Measurements from ENCODE around the gene ANKRD24. TPM values are rescaled to one million over a fixed set of nuclear protein-coding genes. Genes with fewer than 3 reads are reported as not detected.
"Not testable (repeated sequence)": the region's sequence is repeated elsewhere in the genome, so short reads cannot be mapped to it uniquely, and the experiment has no call there.

The ANKRD24 gene
- total and polyA plus RNA-seq, 2 experiments from 2014 or later = 1.5 to 3.4 TPM

DNA sequence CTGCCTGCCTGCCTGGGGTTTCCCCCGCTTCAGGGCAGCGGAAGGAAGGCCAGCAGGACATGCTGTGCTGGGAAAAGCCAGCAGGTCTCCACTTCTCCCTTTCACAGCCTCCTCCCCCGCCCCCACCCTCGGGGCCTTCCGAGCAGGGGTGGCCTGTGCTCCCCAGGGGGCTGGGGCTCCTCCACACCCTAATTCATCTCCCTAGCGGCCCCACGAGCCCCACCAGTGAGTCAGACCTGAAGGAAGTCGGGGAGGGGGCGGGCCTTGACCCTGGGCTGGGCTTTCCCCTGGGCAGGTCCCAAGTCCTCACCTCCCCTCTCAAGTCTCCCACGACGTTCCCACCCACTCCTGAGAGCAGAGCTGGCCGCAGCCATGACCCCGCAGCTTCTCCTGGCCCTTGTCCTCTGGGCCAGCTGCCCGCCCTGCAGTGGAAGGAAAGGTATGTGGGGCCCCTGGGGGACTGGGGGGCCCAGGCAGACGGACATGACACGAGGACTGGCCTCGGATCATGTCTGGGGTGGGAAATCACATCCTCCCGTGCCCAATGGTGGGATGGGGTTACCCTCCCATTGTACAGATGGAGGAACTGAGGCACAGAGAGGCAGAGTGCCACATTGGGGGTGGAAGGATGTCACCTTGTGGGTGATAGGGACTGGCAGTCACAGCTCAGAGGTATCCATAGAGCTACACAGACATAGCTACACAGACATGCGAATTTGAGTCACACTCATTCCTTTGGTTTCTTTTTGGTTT is 46.9 kb downstream of the ANKRD24 start, which contains the start of gene EBI3:
Gene EBI3, plus strand, starts transcription at position 345 of the 753 bp plus-strand sequence. Its CDS starts 28 bp downstream, at position 373.
- H3K4me2 ChIP-seq = peak within 1 kb of the TSS; percentile 61
- no peaks in the 10 kb centered on the region for H3K27me3 ChIP-seq
- 33% methylated on average over 15 of the region's 19 CpGs for WGBS (ENCODE audit: low lambda C conversion rate, missing lambda C conversion rate)
- H3K79me2 ChIP-seq = no peaks in the 10 kb centered on the region
- no peak within 1 kb of the TSS for H3K4me3 ChIP-seq
- H3K9me2 ChIP-seq (replicated peaks; ENCODE audit: insufficient read depth) = no peaks in the 10 kb centered on the region
- H4K20me1 ChIP-seq (ENCODE audit: insufficient read depth, poor library complexity, severe bottlenecking) = no peaks in the 10 kb centered on the region
- DNase-seq (ENCODE audit: low spot score) = peak; percentile 74
- H3K36me3 ChIP-seq (replicated peaks; ENCODE audit: insufficient read depth, low read depth) = no peaks in the 10 kb centered on the region
- peak within 1 kb of the TSS; percentile 55 for H2AFZ ChIP-seq
- H3K4me1 ChIP-seq (ENCODE audit: insufficient read depth) = peaks cover 9% of the 10 kb centered on the region
- no peak within 1 kb of the TSS for H3K27ac ChIP-seq
- TF ChIP-seq EZH2phosphoT487 (IDR thresholded peaks at IDR 0.05; ENCODE audit: low read depth, severe bottlenecking, unreplicated experiment) (no peak), EZH2 (IDR thresholded peaks at IDR 0.05; ENCODE audit: borderline replicate concordance) (no peak), CTCF (IDR thresholded peaks at IDR 0.05; ENCODE audit: poor library complexity) (no peak)
- no peaks in the 10 kb centered on the region for H3K9me3 ChIP-seq (ENCODE audit: low read depth)

DNA sequence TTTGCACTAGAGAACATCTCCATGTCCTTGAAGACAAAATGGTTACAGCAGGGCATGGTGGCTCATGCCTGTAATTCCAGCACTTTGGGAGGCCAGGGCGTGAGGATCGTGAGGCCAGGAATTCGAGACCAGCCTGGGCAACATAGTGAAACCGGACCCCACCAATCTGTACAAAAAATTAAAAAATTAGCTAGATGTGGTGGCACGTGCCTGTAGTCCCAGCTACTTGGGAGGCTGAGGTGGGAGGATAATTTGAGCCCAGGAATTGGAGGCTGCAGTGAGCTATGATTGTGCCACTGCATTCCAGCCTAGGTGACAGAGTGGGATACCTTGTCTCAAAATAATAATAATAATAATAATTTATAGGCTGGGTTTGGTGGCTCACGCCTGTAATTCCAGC is 47.7 kb downstream of the ANKRD24 start:
- not testable (repeated sequence) for H2AFZ ChIP-seq; DNase-seq (ENCODE audit: low spot score)

DNA sequence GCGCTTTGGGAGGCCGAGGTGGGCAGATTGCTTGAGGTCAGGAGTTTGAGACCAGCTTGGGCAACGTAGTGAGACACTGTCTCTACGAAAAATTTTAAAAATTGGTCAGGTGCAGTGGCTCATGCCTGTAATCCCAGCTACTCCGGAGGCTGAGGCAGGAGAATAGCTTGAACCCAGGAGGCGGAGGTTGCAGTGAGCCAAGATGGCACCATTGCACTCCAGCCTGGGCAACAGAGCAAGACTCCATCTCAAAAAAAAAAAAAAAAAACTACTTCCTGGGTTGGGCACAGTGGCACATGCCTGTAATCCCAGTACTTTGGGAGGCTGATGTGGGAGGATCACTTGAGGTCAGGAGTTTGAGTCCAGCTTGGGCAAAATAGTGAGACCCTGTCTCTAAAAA is 49.0 kb downstream of the ANKRD24 start:
- not testable (repeated sequence) for H3K79me2 ChIP-seq; H3K4me3 ChIP-seq; H3K4me1 ChIP-seq (ENCODE audit: insufficient read depth); DNase-seq (ENCODE audit: low spot score); H3K27ac ChIP-seq; H3K9me3 ChIP-seq (ENCODE audit: low read depth); H4K20me1 ChIP-seq (ENCODE audit: insufficient read depth, poor library complexity, severe bottlenecking); H2AFZ ChIP-seq; H3K9me2 ChIP-seq (replicated peaks; ENCODE audit: insufficient read depth); H3K4me2 ChIP-seq; H3K27me3 ChIP-seq; H3K36me3 ChIP-seq (replicated peaks; ENCODE audit: insufficient read depth, low read depth)
- 96% methylated on average over 6 of the region's 6 CpGs for WGBS (ENCODE audit: low lambda C conversion rate, missing lambda C conversion rate)

More for the DNA sequence above, 47.7 kb downstream of the ANKRD24 start:
- not testable (repeated sequence) for H3K4me2 ChIP-seq; H3K9me2 ChIP-seq (replicated peaks; ENCODE audit: insufficient read depth); H3K36me3 ChIP-seq (replicated peaks; ENCODE audit: insufficient read depth, low read depth); H3K79me2 ChIP-seq; H3K9me3 ChIP-seq (ENCODE audit: low read depth); H3K4me3 ChIP-seq; H3K27me3 ChIP-seq; H3K4me1 ChIP-seq (ENCODE audit: insufficient read depth); H3K27ac ChIP-seq; H4K20me1 ChIP-seq (ENCODE audit: insufficient read depth, poor library complexity, severe bottlenecking)
- WGBS (ENCODE audit: low lambda C conversion rate, missing lambda C conversion rate) = 92% methylated on average over 6 of the region's 6 CpGs

GRCh38 chr19:4232139-4232538 is 49.6 kb downstream of the ANKRD24 start:
- not testable (repeated sequence) for H3K4me1 ChIP-seq (ENCODE audit: insufficient read depth); H3K4me2 ChIP-seq; H3K9me2 ChIP-seq (replicated peaks; ENCODE audit: insufficient read depth); H3K79me2 ChIP-seq; DNase-seq (ENCODE audit: low spot score); H4K20me1 ChIP-seq (ENCODE audit: insufficient read depth, poor library complexity, severe bottlenecking); H3K27ac ChIP-seq; H3K4me3 ChIP-seq; H3K36me3 ChIP-seq (replicated peaks; ENCODE audit: insufficient read depth, low read depth); H3K27me3 ChIP-seq; H3K9me3 ChIP-seq (ENCODE audit: low read depth); H2AFZ ChIP-seq
- WGBS (ENCODE audit: low lambda C conversion rate, missing lambda C conversion rate) = 87% methylated on average over 4 of the region's 5 CpGs

GRCh38 chr19:4232614-4233281 is 50.3 kb downstream of the ANKRD24 start:
- Histone ChIP-seq H3K4me1 (ENCODE audit: insufficient read depth) (peaks cover 9% of the 10 kb centered on the region), H3K79me2 (no peaks in the 10 kb centered on the region), H3K27ac (no peak overlapping the region), H3K4me2 (no peak overlapping the region), H3K9me3 (ENCODE audit: low read depth) (no peaks in the 10 kb centered on the region), H3K4me3 (no peak overlapping the region), H4K20me1 (ENCODE audit: insufficient read depth, poor library complexity, severe bottlenecking) (no peaks in the 10 kb centered on the region), H3K9me2 (replicated peaks; ENCODE audit: insufficient read depth) (no peaks in the 10 kb centered on the region), H3K27me3 (no peaks in the 10 kb centered on the region), H3K36me3 (replicated peaks; ENCODE audit: insufficient read depth, low read depth) (no peaks in the 10 kb centered on the region), H2AFZ (no peak overlapping the region)
- DNase-seq (ENCODE audit: low spot score) = no peak
- 74% methylated on average over 21 of the region's 21 CpGs for WGBS (ENCODE audit: low lambda C conversion rate, missing lambda C conversion rate)
- TF ChIP-seq CTCF (IDR thresholded peaks at IDR 0.05; ENCODE audit: poor library complexity) = no peak
- TF ChIP-seq EZH2phosphoT487 (IDR thresholded peaks at IDR 0.05; ENCODE audit: low read depth, severe bottlenecking, unreplicated experiment) = no peak
- no peak for TF ChIP-seq EZH2 (IDR thresholded peaks at IDR 0.05; ENCODE audit: borderline replicate concordance)

Measured in hepatocyte (in vitro differentiated cells).